ENCODE measurements around the gene GRIK3.

GRIK3 gene

DNA sequence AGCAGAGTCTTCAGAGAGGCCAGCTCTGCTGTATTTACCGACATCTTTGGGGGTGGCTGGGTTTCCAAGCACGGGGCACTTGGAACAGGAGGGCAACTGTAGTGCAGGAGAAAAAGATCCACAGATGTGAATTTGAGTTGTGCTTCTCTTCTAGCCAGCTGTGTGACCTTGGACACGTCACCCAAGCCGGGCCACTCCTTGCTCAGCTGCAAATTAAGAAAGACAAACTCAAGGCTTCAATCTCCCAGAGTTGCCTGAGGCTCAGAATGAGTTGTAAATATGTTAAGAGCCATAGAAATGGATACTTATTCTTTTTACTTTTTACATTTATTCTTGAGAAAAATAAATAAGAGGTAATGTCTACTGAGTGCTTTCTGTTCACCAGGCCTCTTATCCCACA lies 24.3 kb downstream of the GRIK3 start:
- no peak for DNase-seq

DNA sequence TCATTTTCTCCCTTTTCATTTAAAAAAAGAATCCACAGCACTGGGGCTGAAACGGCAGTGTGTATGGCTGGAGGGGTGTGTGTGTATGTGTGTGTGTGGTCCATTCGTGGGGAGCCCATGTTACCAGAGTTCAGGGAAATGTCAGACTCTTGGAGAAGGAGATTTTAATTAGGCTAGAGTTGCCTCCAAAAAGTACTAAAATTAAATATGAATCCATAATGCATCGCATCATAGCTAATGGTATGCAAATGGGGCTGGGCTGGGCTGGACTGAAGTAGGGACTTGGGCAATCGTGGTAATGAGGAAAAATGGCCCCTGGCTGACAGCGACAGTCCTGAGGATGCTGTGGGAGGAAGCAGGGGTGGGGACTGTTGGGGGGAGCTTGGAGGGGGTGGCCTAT lies 24.8 kb downstream of the GRIK3 start:
- DNase-seq: no peak

DNA sequence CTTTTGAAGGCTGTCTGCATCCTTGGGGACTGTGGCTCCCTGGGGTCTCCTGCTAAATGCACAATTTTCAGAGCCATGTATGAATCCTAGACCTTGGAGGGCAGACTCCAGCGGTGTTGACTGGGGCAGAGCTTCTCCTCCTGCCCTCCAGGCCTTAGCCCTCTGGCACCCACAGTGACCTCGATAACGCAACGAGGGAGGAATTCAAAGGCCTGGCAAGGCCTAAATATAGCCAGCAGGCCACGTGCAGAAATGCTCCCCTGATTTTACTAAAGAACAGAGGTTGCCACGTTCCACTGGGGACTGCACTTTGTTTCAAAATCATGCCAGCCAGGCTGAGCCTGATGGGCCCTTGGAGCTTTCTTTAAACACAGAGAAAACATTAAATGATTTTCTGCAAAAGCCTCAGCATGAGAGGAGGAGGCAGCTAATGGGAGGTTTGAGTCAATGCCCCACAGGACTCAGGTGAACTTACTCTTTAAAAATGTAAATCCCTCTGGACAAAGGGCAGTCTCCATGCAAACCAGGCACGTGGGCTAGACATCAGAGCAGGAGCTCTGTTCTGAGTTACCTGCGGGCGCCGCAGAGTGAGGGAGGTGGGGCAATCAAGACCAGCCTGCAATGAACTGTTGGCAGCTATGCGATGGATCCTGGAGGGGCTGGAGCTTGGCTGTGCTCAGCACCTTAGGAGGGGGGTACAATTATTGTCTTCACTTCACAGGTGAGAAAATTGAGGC lies 28.0 kb downstream of the GRIK3 start:
- no peak for DNase-seq

DNA sequence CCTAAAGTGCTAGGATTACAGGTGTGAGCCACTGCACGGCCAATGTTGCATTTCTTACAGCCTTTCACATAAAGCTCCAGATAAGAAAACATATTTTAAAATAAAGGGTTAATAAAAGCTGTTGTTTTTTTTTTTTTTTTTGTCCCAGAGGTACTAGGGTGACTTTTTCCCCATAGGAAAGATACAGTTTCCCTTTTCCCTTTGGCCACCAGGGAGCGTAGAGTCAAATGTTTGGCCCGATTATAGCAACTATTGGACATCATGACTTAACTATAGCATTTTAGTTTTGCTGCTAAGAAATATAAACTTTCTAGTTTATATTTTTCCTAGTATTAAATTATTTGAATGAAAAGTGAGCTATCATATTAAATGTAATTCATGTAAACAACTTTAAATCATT lies 31.4 kb downstream of the GRIK3 start:
- DNase-seq: no peak

DNA sequence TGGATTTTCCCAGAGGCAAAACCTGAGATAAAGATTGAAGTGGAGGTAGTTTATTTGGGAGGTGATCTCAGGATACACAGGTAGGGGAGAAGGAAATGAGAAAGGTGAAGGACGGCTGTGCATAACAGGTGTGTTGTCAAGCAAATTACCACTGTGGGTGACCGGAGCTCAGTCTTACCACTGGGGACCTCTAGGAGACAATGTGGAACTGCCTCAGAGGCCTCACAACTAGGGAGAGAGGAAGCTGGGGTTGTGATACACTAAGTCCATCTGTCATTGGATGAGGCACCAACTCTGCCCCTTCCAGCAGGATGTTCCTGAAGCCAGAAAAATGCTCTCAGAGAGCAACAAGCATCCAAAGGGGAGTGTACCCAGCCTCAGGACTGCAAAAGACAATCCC lies 32.6 kb downstream of the GRIK3 start:
- no peak for DNase-seq

DNA sequence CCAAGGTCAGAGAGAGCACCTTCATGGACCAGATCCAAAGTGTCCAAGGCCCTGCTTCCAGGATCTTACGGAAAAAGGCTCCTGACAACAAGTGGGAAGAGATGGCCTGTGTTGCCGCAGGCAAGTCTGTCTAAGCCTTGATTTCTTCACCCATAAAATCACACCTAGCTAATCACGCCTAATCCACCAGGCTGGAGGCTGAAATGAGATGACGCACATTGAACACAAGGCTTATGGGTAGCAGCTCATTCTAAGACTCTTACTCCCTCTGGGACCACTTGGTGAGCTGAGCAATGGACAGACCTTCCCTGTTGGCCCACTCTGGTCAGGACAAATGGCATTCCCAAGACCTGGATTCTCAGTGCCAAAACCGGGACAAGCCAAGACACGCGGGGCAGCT lies 38.2 kb downstream of the GRIK3 start:
- DNase-seq: no peak

DNA sequence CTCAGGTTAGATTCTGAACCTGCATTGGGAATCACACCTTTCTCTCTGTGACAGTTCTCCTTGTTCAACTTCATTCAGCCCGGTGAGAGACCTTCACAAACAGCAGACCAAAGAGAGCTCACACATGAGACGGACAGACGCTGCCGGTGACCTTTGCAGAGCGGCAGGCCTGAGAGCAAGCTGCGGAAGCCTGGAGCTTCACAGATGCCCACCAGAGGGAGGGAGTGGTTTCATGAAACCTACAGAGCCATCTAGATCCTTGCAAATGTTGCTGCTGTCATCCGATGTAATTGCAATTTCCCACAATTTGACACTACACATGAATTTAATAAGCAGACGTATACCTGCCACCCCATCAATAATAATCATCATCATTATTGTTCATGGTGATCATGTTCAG lies 39.4 kb downstream of the GRIK3 start:
- no peak for DNase-seq

DNA sequence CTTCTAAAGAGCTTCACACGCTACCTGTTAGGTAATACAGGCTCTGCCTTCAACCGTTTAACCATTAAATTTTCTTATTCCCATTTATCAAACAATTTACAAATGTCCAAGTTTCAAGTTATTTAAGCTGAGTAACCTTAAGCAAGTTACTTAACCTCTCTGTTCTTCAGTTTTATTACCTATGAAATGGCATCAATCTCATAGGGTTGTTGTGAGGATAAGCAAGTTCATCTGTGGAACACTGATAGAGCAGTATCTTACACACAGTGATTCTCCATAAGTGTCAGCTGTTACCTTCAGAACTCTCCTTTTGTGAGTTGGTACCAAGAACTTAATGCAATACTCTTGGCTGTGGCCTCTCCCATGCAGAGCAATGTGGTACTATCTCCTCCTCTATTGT lies 40.0 kb downstream of the GRIK3 start:
- no peak for DNase-seq

DNA sequence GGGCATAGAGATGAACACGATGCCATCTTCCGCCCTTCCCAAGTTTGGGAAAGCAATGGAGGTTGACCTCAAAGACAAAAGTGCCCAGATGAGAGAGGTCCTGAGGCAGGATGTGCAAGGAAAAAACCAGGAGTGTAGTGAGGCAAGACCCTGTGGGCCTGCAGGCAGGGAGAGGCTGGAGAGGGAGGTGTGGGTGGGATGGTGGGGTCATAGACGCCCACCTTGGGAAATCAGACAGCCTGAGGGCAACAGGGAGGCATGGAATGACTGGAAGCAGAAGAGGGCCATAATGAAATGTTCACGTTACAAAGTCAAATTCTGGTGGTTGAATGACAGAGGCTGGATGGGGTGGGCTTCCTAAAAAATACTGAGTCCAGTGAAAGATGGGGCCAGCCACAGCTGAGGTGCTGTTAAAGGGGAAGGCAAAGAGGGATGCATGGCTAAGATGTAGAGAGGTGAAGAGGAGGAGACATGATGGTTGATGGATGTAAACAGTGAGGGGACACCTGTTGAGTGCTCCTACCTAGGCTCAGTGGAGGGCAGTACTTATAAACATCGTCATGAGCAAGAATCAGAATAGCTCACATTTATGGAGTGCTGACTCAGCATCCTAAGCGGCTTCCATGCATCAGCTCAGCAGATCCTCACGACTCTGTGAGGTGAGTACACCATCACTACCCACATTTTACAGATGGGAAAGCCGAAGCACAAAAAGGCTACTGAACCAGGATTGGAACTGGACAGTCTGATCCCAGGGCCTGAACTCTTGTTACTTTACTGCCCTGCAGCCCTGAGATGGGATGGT lies 42.0 kb downstream of the GRIK3 start:
- DNase-seq: no peak

DNA sequence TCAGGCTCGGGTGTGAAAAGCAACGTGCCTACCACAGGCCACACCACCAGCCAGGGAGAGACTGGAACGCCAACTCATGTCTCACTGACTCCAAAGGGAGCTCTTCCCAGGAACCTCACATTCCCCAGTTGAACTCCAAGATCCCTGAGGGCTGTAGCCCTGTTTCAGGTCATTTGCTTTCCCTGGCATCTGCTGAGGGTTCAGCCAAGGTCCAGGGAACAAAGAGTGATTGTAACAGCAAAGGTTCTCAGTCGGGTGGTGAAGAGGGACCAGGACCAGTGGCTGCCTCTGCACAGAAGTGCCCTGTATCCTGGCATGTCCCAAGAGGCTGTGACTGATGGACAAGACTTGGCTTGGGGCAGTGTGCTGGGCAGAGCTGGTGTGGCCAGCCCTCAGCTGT lies 42.8 kb downstream of the GRIK3 start:
- DNase-seq: no peak

DNA sequence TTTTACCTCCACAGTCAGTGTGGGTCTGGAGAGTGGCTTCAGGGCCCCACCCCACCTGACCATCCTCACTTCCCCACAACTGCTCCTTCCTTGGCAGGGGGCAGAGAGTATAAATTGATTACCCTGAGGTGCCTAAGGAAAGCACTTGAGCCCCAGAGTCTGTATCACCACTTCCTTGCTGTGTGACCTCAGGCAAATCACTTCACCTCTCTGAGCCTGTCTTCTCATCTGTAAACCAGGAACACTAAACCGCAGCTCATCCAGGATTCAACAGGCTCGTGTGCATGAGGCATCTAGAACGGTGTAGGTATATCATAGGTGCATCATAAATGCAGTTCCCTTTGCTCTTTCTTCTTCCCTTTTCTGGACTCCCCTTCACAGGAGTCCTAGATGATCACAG lies 43.4 kb downstream of the GRIK3 start:
- DNase-seq: no peak

DNA sequence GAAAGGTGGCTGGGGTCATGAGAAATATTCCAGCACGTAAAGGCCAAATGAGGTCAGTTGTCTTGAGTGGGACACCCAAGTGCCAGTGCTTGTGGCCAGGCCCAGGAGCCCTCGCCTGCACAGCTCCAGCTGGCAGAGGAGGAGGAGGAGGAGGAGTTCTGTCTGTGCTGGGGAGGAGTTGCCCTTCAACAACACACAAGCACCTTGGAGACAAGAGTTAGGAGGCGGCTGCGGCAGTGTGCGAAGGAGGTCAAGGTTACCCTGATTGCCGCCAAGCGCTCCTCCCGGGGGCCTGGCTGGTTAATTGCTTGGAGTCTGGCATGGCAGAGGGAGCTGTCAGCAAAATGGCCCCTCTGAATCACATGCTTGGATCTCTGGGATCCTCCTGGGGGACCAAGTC lies 45.1 kb downstream of the GRIK3 start:
- no peak for DNase-seq

DNA sequence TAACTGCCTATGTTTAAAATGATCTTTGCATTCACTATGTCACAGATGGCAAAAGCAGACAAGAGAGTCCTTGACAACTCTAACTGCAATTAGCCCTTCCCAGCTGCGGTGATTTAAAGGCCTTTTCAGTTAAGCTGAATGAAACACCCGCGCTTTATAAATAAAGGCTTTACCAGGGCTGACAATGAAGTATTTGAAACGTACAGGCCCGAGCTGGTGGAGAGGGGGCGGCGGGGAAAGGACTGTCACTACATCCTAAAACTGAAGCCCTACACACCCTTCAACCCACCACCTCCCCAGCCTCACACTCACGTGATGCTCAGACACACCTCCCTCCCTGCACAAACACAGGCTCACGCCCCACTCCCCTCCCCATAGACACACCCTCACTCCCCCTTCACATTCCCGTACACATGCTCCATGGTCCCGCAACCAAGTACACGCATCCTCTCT lies 45.5 kb downstream of the GRIK3 start:
- DNase-seq: no peak

DNA sequence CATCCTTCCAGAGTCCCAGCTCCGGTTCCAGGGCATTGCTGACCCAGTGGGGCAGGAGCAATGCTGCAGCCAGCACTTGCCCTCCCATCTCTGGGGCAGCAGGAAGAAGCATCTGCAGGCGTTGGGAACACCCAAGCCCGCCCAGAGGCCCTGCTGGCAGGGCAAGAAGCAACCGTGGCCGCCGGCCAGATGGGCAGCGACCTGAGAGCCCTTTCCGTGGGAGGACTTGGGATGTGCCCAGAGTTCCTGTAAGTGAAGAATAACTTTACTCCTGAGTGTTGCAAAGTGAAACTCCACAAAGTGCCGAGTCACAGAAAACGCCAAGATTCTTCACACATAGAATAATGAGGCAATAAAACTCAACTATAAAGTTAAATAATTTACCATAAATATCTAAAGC lies 46.0 kb downstream of the GRIK3 start:
- no peak for DNase-seq

DNA sequence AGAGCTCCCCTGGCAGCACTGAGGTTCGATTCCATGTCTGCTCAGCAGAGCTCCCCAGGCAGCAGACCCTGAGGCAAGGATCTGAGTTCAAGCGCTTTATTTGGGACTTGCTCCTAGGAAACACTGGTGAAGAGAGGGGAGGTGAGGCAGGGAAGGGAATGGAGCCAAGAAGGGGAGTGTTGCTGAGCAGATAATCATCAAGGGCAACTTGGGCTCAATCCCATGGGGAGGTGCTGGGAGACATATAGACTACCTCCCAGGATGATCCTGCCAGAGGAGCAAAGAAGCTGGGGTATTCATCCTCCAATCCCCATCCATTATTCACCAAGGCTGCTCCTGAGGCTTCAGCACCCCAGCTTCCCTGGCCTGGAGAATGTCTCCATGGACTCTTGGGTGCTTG lies 47.0 kb downstream of the GRIK3 start:
- DNase-seq: no peak

DNA sequence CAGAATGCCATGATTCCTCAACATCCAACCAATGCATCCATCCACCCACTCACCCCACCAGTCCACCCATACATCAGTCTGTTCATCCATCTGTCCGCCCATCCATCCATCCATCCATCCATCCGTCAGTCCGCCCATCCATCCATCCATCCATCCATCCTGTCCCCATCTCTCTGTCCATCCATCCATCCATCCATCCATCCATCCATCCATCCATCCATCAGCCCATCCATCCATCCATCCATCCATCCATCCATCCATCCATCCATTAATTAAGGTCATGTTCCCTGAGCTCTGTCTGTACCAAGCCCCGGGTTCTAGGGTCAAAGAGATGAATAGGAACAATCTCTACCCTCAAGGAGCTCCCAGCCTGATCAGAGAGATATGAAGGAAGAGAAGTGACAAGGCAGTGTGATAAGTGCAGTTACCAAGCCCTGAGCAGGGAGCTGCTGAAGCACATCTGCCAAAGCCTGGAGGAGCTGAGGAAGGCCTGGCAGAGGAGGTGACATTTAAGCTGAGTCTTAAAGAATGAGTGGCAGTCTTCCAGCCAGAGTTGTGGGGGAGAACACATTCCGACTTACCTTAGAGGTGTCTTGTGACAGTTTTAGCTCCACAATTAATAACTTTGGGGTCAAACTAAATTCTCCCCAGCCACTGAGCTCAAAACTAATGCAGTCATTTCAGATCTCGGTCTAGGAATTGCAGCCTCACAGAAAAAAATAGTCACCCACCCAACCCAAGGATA lies 47.9 kb downstream of the GRIK3 start:
- DNase-seq: no peak

DNA sequence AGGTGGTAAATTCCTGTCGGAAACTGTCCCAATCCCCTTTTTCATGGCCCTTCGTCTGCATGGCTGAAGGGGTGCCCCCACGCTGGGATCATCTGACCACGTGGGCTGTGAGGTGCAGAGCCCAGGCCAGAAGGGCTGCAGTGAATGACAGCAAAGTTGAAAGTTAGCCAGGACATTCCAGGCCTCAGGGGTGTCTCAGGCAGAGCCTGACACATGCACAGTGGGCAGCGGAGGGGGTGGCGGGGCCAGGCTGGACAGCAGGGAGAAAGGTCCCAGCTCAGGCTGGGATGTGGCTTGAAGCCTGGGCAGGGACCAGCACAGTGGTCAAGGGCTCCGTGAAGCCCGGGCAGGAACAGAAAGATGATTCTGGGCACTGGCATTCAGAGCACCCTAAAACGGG lies 49.6 kb downstream of the GRIK3 start:
- DNase-seq: no peak

DNA sequence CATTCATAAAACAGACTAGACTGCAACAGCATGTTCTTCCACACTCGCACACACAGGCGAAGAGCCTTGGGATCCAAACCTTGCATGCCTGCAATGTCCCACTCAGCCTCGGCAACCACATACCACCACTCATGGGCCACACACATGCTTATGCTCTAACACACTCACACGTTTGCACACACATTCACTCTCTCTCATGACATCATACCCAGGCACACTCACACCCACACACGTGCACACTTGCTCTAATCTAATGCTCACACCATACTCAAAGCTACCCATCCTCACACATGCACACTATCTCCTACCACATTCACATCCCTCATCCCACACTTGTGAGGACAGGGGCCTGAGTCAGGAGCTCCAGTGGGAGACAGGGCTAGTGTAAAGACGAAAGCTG lies 50.3 kb downstream of the GRIK3 start:
- DNase-seq: no peak

DNA sequence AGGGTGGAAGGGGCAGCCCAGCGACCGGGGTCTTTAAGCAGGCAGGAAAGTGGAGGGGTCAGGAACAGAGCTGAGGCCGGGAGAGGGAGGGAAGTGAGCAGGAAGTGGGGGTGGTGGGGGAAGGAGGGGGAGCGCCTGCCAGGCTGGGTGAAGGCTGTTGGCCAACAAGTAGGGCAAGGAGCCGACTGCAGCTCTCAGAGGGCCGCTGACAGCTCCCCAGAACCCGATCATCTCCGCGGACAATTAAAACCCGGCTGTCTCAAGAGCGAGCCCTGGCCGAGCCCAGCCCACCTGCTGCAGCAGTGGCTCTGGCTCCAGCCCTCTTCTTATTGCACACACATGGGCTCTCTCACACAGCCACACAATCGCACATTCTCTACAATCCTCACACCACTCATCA lies 51.6 kb downstream of the GRIK3 start:
- no peak for DNase-seq

DNA sequence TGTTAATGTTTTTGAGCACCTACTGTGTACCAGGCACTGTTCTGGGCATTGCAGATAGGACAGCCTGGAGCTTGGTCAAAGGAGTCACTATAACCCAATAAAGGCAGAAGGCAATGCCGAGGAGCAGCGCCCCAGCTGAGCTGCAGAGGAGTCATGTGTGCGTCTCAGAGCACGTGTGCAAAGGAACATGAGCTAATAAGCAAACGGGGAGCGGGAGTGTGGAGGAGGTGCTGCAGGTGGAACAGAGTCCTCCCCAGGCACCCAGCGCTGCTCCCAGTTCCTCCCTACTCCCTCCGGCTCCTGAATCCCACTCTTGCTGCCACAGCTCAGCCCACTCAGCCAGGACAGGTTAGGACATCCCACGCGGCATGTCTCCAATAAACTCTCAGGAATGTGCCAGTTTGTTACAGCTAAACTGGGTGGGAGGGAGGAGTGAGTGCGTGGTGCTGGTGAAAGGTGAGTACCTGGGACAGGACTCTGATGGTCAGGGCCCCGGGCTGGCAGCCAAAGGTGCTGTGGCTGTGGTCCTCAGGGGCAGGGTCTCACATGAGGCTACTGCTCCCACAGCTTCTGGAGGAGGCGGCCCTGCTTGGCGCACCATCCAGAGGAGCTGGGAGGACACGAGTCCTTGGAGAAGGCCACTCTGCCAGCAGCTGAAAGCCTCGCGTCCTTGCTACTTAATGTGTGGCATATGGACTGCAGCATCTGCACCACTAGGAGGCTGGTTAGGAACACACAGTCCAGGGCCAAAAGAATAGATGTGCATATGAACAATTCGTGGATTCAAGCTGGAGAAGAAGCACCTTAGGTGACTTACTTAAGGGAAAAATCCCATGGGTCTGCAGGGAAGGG lies 52.3 kb downstream of the GRIK3 start:
- DNase-seq: no peak

DNA sequence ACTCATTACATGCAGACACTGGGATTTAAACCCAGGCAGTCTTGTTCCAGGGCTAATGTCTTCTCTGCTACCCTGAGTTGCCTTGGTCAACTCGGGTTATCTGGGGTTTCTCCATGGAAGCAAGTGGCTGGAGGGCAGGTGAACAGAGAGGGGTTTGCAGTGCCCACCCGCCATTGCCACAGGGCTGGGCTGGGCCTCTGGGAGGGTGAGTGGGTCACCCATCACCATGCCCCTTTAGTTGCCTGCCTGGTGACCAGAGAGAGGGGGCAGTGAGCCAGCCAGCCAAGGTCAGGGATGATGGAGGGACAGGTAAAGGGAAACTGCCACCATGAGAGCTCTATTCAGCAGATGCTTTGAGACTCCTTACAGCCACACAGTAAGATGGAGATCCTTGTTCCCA lies 53.2 kb downstream of the GRIK3 start:
- DNase-seq: no peak

DNA sequence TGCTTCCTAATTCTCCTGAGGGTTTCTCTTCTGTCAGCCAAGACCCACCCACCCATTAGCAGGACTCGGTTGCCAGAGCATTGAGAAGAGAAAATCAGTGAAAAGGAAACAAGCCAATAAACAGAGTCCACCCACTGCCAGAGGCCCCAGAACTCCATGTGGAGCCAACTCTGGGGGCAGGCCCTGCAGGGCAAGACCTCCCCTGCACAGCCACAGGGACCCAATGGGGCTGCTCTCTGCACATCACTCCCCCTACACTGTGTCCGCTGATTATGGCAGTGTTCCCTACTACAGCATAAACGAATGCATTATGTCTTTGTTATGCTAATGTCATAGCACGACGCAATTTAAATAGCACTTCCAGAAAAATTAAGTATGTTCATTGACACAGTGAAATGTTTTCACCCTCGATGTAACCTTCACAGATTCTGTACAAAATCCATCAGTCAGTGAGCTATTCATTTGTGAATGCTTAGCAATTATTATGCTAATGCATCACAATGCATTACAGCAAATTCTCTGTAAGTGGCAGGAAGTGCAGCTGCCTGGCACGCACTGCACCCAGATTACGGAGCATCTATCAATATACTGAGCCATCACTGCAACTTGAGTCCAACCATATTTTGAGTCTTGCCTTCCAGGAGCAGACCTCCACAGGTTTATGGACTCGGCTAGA lies 56.4 kb downstream of the GRIK3 start:
- no peak for DNase-seq
